ENCODE data around the gene CD300LG. TPM values are rescaled to one million over a fixed set of nuclear protein-coding genes. Genes with fewer than 3 reads are reported as not detected.

Gene CD300LG
- total and polyA plus RNA-seq, 4 donors, result 1.1 to 6.8 (median 2.5) TPM

- peaks cover 0 to 14% (median 5%) of the 10 kb centered on the region in 5 donors for H3K4me1 ChIP-seq (ENCODE audit: control insufficient read depth in 5 of 5, insufficient read depth in 5 of 5, low read length in 5 of 5)
- H3K27me3 ChIP-seq (ENCODE audit: control insufficient read depth in 3 of 3, insufficient read depth in 3 of 3, low read length in 2 of 3), result peaks cover 0 to 3% (median 0%) of the 10 kb centered on the region in 3 donors
- H3K36me3 ChIP-seq (ENCODE audit: control insufficient read depth in 4 of 4, insufficient read depth in 4 of 4, low read length in 4 of 4), result no peaks in the 10 kb centered on the region
- ATAC-seq (ENCODE audit: insufficient read depth, low FRiP score), result no peak
- TF ChIP-seq CTCF (IDR thresholded peaks at IDR 0.05; ENCODE audit: control extremely low read depth, extremely low read depth), result no peak
- H3K27ac ChIP-seq (ENCODE audit: low read depth in 1 of 2, low read length in 1 of 2), result peak overlapping the region in 1 of 2 donors; percentile 46
- H3K4me3 ChIP-seq, result no peak overlapping the region
- H3K9ac ChIP-seq (ENCODE audit: insufficient read depth in 1 of 2, low read length in 2 of 2), result no peak overlapping the region
- no peaks in the 10 kb centered on the region for H3K9me3 ChIP-seq (ENCODE audit: control insufficient read depth in 4 of 4, insufficient read depth in 3 of 4, low read length in 3 of 4)
- 95 to 99% methylated on average over 5 of the region's 5 CpGs for WGBS, 2 donors
- no peak for DNase-seq
Observed at GRCh38 chr17:43857141-43857540, 10.2 kb downstream of the CD300LG start.

DNA sequence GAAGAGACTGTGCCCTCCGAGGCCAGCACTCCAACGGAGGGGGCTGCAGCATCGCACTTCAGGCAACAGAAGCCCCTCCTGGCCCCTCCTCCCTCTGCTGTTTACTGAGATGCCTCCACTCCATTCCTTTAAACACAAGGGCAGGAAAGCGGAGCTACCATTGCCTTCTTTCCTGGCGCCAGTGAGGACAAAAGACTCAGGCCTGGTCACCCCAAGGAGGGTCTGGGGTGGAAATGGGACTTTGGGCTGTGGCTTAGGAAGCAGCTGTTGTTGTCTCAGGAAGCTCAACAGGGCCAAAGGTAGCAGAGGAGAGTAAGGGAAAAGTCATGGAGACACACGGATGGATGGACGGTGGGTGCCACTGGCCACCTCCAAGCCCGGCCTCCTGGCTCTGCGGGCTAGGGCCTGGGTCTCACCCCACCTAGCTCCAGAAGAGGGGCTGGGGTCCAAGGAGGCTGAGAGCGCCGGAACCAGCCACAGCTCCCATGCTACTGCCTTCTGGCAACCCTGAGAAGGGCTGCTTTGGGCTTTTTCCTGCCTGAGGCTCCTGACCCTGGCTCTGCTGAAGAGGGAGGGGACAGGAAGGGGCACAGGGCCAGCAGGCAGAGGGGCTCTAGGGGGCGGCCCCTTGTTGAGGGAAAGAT, 11.1 kb downstream of the CD300LG start:
- Histone ChIP-seq H3K27me3 (ENCODE audit: control insufficient read depth in 3 of 3, insufficient read depth in 3 of 3, low read length in 2 of 3) (peaks cover 0 to 3% (median 0%) of the 10 kb centered on the region in 3 donors), H3K9ac (ENCODE audit: insufficient read depth in 1 of 2, low read length in 2 of 2) (no peak overlapping the region), H3K4me1 (ENCODE audit: control insufficient read depth in 5 of 5, insufficient read depth in 5 of 5, low read length in 5 of 5) (peaks cover 0 to 14% (median 5%) of the 10 kb centered on the region in 5 donors), H3K27ac (ENCODE audit: low read depth in 1 of 2, low read length in 1 of 2) (peak overlapping the region; percentile 2 to 46), H3K36me3 (ENCODE audit: control insufficient read depth in 4 of 4, insufficient read depth in 4 of 4, low read length in 4 of 4) (no peaks in the 10 kb centered on the region), H3K9me3 (ENCODE audit: control insufficient read depth in 4 of 4, insufficient read depth in 3 of 4, low read length in 3 of 4) (no peaks in the 10 kb centered on the region), H3K4me3 (no peak overlapping the region)
- no peak for TF ChIP-seq CTCF (IDR thresholded peaks at IDR 0.05; ENCODE audit: control extremely low read depth, extremely low read depth)
- DNase-seq, result peak in 1 of 3 donors; percentile 16
- WGBS, 2 donors, result 56 to 69% methylated on average over 12 of the region's 12 CpGs
- ATAC-seq (ENCODE audit: insufficient read depth, low FRiP score), result no peak

DNA sequence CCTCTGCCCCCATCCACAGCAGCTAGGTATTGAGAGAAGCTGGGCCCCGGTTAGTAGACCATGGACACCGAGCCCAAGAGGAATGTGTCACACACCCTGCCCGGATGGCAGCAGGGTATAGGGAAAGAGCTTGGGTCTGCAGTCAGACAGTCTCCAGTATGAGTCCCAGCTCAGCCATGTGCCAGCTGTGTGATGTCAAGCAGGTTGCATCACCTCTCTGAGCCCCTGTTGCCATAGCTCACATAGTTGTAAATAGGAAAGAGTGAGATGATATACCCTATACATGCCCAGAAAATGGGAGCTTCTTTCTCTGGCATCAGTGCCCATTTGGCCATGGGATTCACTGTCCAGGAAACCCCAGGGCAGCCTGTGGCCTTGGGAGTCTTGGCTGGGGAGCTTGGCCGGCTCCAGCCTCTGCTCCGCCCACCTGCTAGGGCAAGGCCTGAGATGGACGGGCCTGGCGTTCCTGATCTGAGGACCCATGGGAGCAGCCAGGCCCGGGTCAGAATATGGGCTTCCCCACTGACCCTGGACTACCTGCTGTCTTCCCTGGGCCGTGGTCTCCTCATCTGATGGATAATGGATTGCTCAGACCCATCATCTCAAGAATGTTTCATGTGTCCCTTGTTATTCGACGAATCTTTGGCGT, 13.2 kb downstream of the CD300LG start:
- TF ChIP-seq CTCF (IDR thresholded peaks at IDR 0.05; ENCODE audit: control extremely low read depth, extremely low read depth), result no peak
- 86 to 92% methylated on average over 12 of the region's 12 CpGs for WGBS, 2 donors
- H3K27ac ChIP-seq (ENCODE audit: low read depth in 1 of 2, low read length in 1 of 2), result peak overlapping the region; percentile 9 to 21
- H3K9me3 ChIP-seq (ENCODE audit: control insufficient read depth in 4 of 4, insufficient read depth in 3 of 4, low read length in 3 of 4), result no peaks in the 10 kb centered on the region
- no peaks in the 10 kb centered on the region for H3K27me3 ChIP-seq (ENCODE audit: control insufficient read depth in 3 of 3, insufficient read depth in 3 of 3, low read length in 2 of 3)
- H3K4me3 ChIP-seq, result no peak overlapping the region
- H3K9ac ChIP-seq (ENCODE audit: insufficient read depth in 1 of 2, low read length in 2 of 2), result no peak overlapping the region
- H3K4me1 ChIP-seq (ENCODE audit: control insufficient read depth in 5 of 5, insufficient read depth in 5 of 5, low read length in 5 of 5), result peaks cover 0 to 14% (median 5%) of the 10 kb centered on the region in 5 donors
- ATAC-seq (ENCODE audit: insufficient read depth, low FRiP score) (no peak), DNase-seq (no peak)
- no peaks in the 10 kb centered on the region for H3K36me3 ChIP-seq (ENCODE audit: control insufficient read depth in 4 of 4, insufficient read depth in 4 of 4, low read length in 4 of 4)
